Small intestine (tissue), 7 donors: ENCODE results near the gene NFATC2. TPM values are rescaled to one million over a fixed set of nuclear protein-coding genes. Genes with fewer than 3 reads are reported as not detected.

Experiments
- DNase-seq, 2 donors: peaks; one replicate each; pipeline versions ENCODE4 v3.0.0 to v3.0.0-alpha.2; 2013
- FAIRE-seq: peaks from 2 replicates; lab custom pipeline; 2012; peaks lifted over from hg19 to GRCh38; lab: Jason Lieb, UNC
- H3K27ac ChIP-seq, 3 donors: one replicate each; pipeline ENCODE4 v1.5.1; 2013; ENCODE audit warnings: low read length in 2 of 3, mild to moderate bottlenecking in 2 of 3, control low read depth in 1 of 3, inconsistent platforms in 1 of 3, low read depth in 1 of 3, moderate library complexity in 1 of 3
- H3K27me3 ChIP-seq, 3 donors: one replicate each; pipeline ENCODE4 v1.6.1; 2013; ENCODE audit warnings: low read length in 3 of 3, inconsistent platforms in 1 of 3; ENCODE audit not compliant: control insufficient read depth in 3 of 3, insufficient read depth in 3 of 3
- H3K36me3 ChIP-seq, 3 donors: one replicate each; pipeline ENCODE4 v1.6.1; 2013; ENCODE audit warnings: low read length in 3 of 3, inconsistent platforms in 1 of 3, low read depth in 1 of 3, mild to moderate bottlenecking in 1 of 3, moderate library complexity in 1 of 3; ENCODE audit not compliant: control insufficient read depth in 3 of 3, insufficient read depth in 2 of 3
- H3K4me1 ChIP-seq, 3 donors: one replicate each; pipeline ENCODE4 v1.6.1; 2013; ENCODE audit warnings: low read length in 2 of 3, inconsistent platforms in 1 of 3, low read depth in 1 of 3, mild to moderate bottlenecking in 1 of 3, moderate library complexity in 1 of 3; ENCODE audit not compliant: control insufficient read depth in 3 of 3, insufficient read depth in 2 of 3
- H3K4me3 ChIP-seq, 3 donors: one replicate each; pipeline ENCODE4 v1.5.1; 2013; ENCODE audit warnings: low read length in 3 of 3, control low read depth in 1 of 3, inconsistent platforms in 1 of 3, low read depth in 1 of 3, mild to moderate bottlenecking in 1 of 3, moderate library complexity in 1 of 3
- H3K9me3 ChIP-seq, 2 donors: one replicate each; pipeline ENCODE4 v1.6.1; 2013; ENCODE audit warnings: low read depth in 1 of 2, low read length in 1 of 2; ENCODE audit not compliant: control insufficient read depth in 2 of 2, insufficient read depth in 1 of 2
- WGBS, 3 donors: extraction: QIAGEN DNeasy Blood & Tissue Kit; methylation state at CpG; one replicate each; pipeline ENCODE4 v1.1.7; 2013; 5-methylcytosine and 5-hydroxymethylcytosine counted together
- polyA plus RNA-seq, 4 donors: library from polyadenylated mRNA; stranded (reverse) in 3 of 4; unstranded in 1 of 4; fragments of 200-250 nt in 3 of 4; fragments of 120-200 nt in 1 of 4; gene quantifications; one replicate each; pipeline versions ENCODE4 v1.2.1 to v1.2.3, GENCODE V29; 2013
- donor health status: healthy with polysubstance abuse.
- donor health status: control.
- donor health status: control.
- donor health status: Bipolar disorder and iron deficiency.
- donor health status: healthy.

The NFATC2 gene
- polyA plus RNA-seq, 4 donors = 3.1 to 19.4 (median 6.2) TPM

DNA sequence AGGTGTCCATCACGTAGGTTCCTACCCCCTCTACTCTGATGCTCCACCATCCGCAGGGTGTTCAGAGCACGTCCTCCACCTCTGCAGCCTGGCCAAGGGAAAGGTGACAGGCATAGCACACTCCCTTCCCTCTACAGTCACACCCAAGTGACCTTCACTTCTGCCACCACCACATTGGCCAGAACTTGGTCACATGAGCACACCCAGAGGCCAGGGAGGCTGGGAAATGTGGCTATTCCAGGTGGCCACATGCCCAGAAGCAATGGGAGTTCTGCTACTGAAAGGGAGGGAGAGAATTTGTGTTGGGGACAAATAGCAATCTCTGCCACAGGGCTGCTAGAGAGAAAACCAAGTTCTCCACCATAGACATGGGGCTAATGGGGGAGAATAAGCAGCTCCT lies 180.3 kb downstream of the NFATC2 start:
- no peak overlapping the region for H3K4me3 ChIP-seq
- no peaks in the 10 kb centered on the region for H3K36me3 ChIP-seq
- H3K27ac ChIP-seq = no peak overlapping the region
- no peak for DNase-seq
- no peaks in the 10 kb centered on the region for H3K4me1 ChIP-seq
- WGBS, 3 donors = 74 to 96% (median 86%) methylated on average over 3 of the region's 3 CpGs
- H3K9me3 ChIP-seq = no peaks in the 10 kb centered on the region
- peaks cover 0 to 3% (median 0%) of the 10 kb centered on the region in 3 donors for H3K27me3 ChIP-seq
- FAIRE-seq = no peak

DNA sequence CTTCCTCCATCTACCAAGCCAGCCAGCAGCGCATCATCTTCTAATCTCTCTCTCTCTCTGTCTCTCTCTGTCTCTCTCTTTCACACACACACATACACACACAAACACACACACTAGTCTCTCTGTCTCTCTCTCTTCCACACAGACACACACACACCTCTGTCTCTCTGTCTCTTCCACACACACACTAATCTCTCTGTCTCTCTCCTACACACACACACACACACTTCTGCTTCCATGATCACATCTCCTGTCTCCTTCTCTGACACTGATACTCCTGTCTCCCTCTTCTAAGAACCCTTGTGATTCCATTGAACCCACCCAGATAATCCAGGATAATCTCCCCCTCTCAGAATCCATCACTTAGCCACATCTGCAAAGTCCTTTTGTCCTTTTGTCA lies 181.3 kb downstream of the NFATC2 start:
- DNase-seq (no peak), FAIRE-seq (no peak)
- Histone ChIP-seq H3K4me3 (no peak overlapping the region), H3K9me3 (no peaks in the 10 kb centered on the region), H3K27me3 (peaks cover 0 to 3% (median 0%) of the 10 kb centered on the region in 3 donors), H3K4me1 (no peaks in the 10 kb centered on the region), H3K36me3 (no peaks in the 10 kb centered on the region), H3K27ac (no peak overlapping the region)
- WGBS, 3 donors = 93 to 100% (median 100%) methylated on average over 1 of the region's 1 CpG

DNA sequence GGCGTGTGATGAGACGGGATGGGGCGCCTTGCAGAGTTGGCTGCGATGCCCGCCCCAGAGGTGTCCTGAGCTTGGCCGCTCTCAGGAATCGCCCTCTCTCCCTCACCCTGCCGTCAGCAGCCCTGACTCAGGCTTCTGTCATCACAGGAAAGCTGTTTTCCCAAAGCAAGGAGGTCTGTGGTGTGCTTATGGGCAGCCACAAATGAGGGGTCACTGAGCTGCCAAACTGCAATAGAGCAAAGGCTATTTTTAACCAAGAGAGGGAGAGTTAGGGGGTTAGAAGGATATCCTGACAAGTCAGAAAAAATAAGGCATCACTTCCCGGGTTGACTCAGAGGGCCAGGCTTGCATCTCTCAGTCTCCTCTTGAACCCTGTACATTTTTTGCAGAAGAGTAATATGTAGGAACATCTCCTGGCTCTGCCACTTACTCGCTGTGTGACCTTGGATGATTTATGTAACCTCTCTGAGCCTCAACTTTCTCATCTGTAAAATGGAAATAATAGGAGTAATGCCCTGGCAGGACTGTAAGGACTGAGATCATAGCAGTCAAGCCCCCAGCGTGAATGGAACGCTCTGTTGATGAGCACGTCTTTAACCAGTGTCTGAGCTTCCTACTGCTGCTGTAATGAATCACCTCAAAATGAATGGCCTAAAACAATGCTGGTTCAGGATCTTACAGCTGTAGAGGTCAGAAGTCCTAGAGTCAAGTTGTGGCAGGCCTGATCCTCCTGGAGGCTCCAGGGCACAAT lies 181.9 kb downstream of the NFATC2 start:
- 80 to 91% (median 91%) methylated on average over 13 of the region's 13 CpGs for WGBS, 3 donors
- FAIRE-seq (no peak), DNase-seq (no peak)
- H3K4me3 ChIP-seq = no peak overlapping the region
- H3K4me1 ChIP-seq = no peaks in the 10 kb centered on the region
- H3K36me3 ChIP-seq = no peaks in the 10 kb centered on the region
- peaks cover 0 to 3% (median 0%) of the 10 kb centered on the region in 3 donors for H3K27me3 ChIP-seq
- H3K27ac ChIP-seq = no peak overlapping the region
- H3K9me3 ChIP-seq = no peaks in the 10 kb centered on the region

DNA sequence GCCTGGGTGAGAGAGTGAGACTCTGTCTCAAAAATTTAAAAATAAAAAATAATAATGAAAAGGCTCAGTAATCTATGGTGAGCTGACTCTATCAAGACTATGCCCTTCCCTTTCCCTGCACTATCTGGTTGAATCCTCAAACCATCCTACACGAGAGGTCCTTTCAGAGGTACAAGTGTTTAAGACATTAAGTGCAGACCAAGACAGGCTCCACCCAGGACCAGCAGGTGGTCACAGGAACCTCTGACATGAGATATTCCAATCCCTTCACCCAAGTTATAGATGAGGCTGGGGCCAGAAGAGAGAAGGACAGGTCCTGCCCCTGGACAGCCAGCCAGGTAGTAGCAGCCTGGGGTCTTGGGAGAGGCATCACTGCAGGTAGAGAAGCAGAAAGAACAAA lies 182.6 kb downstream of the NFATC2 start:
- DNase-seq (no peak), FAIRE-seq (no peak)
- WGBS, 3 donors = 68 to 75% (median 72%) methylated on average over 1 of the region's 1 CpG

DNA sequence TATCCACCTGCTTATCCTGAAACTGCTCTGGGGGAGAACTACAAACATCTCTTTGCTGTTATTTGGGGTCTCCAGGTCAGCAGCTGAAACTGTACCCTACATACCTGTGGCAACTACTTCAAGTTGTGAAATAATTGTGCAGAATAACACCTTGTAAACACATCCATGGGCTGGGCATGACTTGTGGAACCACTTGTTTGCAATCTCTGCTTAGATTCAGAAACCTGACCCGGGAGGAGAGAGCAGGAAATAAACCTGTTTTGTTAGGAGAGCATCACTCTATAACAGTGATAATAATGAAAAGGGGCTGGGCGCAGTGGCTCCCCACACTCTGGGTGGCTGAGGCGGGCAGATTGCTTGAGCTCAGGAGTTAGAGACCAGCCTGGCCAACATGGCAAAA lies 183.1 kb downstream of the NFATC2 start:
- Histone ChIP-seq H3K36me3 (no peaks in the 10 kb centered on the region), H3K27me3 (peaks cover 0 to 3% (median 0%) of the 10 kb centered on the region in 3 donors), H3K4me3 (no peak overlapping the region), H3K27ac (no peak overlapping the region), H3K9me3 (no peaks in the 10 kb centered on the region), H3K4me1 (no peaks in the 10 kb centered on the region)
- FAIRE-seq (no peak), DNase-seq (no peak)
- 69 to 81% (median 73%) methylated on average over 3 of the region's 3 CpGs for WGBS, 3 donors

More for the DNA sequence above, 182.6 kb downstream of the NFATC2 start:
- H3K27ac ChIP-seq = no peak overlapping the region
- no peaks in the 10 kb centered on the region for H3K36me3 ChIP-seq
- H3K4me1 ChIP-seq = no peaks in the 10 kb centered on the region
- no peak overlapping the region for H3K4me3 ChIP-seq
- H3K9me3 ChIP-seq = no peaks in the 10 kb centered on the region
- H3K27me3 ChIP-seq = peaks cover 0 to 3% (median 0%) of the 10 kb centered on the region in 3 donors

DNA sequence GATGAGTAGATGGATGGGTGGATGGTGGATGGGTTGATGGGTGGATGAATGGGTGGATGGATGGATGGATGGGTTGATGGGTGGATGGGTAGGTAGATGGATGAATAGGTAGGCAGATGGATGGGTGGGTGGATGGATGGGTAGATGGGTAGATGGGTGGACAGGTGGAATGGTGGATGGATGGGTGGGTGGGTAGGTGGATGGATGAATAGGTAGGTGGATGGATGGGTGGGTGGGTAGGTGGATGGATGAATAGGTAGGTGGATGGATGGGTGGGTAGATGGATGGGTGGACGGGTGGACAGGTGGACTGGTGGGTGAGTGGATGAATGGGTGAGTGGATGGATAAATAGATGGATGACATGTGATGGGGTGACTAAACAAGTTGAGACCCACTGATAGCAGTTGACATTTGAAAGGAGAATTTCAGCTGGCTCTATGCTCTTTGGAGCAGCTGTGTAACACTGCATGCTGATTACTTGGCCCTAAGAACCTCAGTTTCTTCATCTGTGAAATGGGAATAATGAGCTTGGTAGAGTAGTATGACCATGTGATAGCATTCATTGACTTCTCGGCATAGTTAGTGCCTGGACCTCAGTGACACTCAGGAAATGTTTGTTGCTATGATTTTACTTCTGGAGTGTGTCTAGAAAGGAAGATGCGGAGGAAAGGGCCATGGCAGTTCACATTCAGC lies 184.3 kb downstream of the NFATC2 start:
- H3K4me1 ChIP-seq = no peaks in the 10 kb centered on the region
- H3K4me3 ChIP-seq = no peak overlapping the region
- no peak overlapping the region for H3K27ac ChIP-seq
- WGBS, 3 donors = 84 to 91% (median 89%) methylated on average over 3 of the region's 3 CpGs
- no peaks in the 10 kb centered on the region for H3K36me3 ChIP-seq
- H3K27me3 ChIP-seq = peaks cover 0 to 3% (median 0%) of the 10 kb centered on the region in 3 donors
- H3K9me3 ChIP-seq = no peaks in the 10 kb centered on the region
- no peak for FAIRE-seq
- no peak for DNase-seq

DNA sequence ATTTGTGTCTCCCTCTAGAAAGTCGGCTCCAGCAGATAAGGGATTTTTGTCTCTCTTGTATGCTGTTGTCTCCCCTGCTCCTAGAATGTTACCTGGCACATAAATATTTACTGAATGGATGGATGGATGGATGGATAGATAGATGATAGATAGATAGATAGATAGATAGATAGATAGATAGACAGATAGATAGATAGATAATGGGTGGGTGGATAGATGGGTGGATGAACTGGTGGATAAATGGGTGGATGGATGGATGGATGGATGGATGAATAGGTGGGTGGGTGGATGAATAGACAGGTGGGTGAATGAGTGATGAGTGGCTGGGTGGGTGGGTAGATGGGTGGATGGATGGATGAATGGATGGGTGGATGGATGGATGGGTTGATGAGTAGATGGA lies 185.0 kb downstream of the NFATC2 start:
- FAIRE-seq (no peak), DNase-seq (no peak)
- Histone ChIP-seq H3K4me1 (no peaks in the 10 kb centered on the region), H3K9me3 (no peaks in the 10 kb centered on the region), H3K4me3 (no peak overlapping the region), H3K27me3 (peaks cover 0 to 3% (median 0%) of the 10 kb centered on the region in 3 donors), H3K27ac (no peak overlapping the region), H3K36me3 (no peaks in the 10 kb centered on the region)
- WGBS, 3 donors = 54 to 81% (median 77%) methylated on average over 1 of the region's 1 CpG

DNA sequence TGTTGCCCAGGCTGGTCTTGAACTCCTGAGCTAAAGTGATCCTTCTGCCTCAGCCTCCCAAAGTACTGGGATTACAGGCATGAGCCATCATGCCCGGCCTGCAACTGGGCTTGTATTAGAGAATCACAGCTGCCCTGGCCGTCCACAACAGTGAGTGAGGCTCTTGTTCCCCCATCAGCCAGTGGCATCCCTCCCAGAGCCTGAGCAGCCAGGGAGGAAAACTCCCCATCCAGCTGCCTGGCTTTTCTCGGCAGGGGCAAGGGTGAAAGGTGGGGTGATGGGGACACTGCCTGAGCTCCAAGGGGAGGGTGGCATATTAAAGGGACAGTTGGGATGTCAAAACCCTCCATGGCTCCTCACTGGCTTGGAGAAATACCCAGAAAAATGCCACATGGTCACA lies 185.6 kb downstream of the NFATC2 start:
- DNase-seq (no peak), FAIRE-seq (no peak)
- WGBS, 3 donors = 44 to 80% (median 73%) methylated on average over 3 of the region's 3 CpGs
- no peak overlapping the region for H3K4me3 ChIP-seq
- H3K4me1 ChIP-seq = no peaks in the 10 kb centered on the region
- H3K9me3 ChIP-seq = no peaks in the 10 kb centered on the region
- peaks cover 0 to 3% (median 0%) of the 10 kb centered on the region in 3 donors for H3K27me3 ChIP-seq
- H3K27ac ChIP-seq = no peak overlapping the region
- H3K36me3 ChIP-seq = no peaks in the 10 kb centered on the region
